AG09309 (cell line): ENCODE measurements around the gene BCAR3.

Source experiments
- DNase-seq: peaks from one replicate; pipeline ENCODE4 v3.0.0-alpha.2; 2010; ENCODE audit warnings: low read depth
- H3K4me3 ChIP-seq: 2 replicates; pipeline ENCODE4 v1.5.1; 2011; ENCODE audit warnings: mild to moderate bottlenecking, low read depth, low read length, moderate library complexity; ENCODE audit not compliant: control insufficient read depth
- CTCF ChIP-seq: IDR thresholded peaks from 2 replicates; pipeline ENCODE4 v1.5.1; 2011; ENCODE audit warnings: mild to moderate bottlenecking, low read depth, low read length, inconsistent platforms; ENCODE audit not compliant: insufficient read depth, control insufficient read depth; ENCODE audit errors: missing control alignments

BCAR3 gene

GRCh38 chr1:93707956-93708355 is 26.3 kb upstream of the BCAR3 start:
- H3K4me3 ChIP-seq = no peak overlapping the region
- TF ChIP-seq CTCF = no peak
- DNase-seq = no peak

- no peak for TF ChIP-seq CTCF
- no peak for DNase-seq
- H3K4me3 ChIP-seq = no peak overlapping the region
Measured at GRCh38 chr1:93705892-93706500, 24.4 kb upstream of the BCAR3 start.

DNA sequence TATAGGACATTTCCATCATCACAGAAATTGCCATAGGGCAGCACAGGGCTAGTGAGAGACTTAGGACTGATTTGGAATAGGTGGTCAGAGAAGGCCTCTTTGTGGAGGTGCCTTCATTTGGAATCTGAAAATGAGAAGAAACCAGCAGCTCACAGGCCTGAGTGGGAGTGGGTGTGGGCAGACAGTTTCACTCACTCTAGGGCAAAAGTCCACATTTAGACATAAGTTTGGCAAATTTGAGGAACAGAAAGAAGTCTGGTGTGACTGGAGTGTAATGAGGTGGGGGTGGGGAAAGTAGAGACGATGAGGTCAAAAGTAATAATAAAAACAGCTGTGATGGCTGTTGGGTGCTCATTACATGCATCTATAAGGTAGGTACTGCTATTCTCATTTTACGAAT is 22.4 kb upstream of the BCAR3 start:
- no peak for TF ChIP-seq CTCF
- DNase-seq = no peak
- H3K4me3 ChIP-seq = no peak overlapping the region

DNA sequence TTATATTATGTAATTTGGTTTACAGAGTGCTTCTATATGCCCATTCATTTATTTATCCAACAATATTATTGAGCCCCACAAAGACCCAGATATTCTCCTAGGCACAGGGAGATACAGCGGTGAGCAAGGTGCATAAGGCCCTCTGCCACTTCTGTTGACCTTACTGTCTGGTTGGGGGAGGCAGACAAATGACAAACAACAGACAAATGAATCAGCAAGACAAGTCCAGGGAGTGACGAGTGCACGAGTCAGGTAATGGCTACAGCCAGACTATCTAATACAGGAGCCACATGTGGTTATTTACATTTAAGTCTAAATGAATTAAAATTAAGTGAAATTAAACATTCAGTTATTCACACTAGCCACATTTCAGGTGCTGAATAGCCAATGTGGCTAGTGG is 22.0 kb upstream of the BCAR3 start:
- DNase-seq = no peak
- no peak for TF ChIP-seq CTCF
- no peak overlapping the region for H3K4me3 ChIP-seq

DNA sequence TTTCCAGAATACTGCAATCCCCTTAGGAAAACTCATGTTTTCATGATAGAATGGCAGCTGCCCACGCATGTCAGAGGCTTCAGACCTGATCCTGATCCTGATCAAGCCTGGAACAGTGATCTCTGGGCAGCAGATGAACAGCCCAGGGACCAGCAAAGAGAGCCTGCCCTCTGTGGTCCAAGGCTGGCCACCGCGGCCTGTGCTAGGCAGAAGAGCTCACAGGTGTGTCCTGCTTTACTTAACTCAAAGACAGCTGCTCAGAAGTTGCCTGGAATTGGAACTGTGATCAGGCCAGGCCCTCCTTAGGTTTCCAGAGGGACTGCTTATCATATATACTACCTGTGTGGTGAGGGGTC is 21.2 kb upstream of the BCAR3 start:
- no peak overlapping the region for H3K4me3 ChIP-seq
- no peak for DNase-seq
- TF ChIP-seq CTCF = peak; percentile 6

- no peak overlapping the region for H3K4me3 ChIP-seq
- TF ChIP-seq CTCF = no peak
- DNase-seq = no peak
Measured at GRCh38 chr1:93702111-93702827, 20.6 kb upstream of the BCAR3 start.
